ENCODE data around the gene IL2RG.

The IL2RG gene

DNA sequence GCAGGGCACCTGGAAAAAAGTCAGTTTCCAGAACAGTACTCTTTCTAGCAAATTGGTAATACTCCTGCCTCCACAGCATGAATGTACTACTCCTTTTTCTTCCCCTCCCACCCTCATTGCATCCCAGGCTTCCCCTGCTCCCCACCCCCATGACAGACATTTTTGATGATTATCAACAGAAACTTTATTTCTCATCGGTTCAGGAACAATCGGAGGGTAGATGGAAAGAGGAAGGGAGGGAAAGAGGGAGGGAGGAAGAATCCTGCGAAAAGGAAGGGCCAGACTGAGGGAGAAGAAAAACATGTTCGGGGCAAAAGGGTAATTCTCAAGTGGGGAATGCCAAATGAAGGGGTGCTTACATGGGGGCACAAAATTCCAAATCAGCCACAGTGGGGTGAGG, 4.1 kb downstream of the IL2RG start:
- no peak for DNase-seq

DNA sequence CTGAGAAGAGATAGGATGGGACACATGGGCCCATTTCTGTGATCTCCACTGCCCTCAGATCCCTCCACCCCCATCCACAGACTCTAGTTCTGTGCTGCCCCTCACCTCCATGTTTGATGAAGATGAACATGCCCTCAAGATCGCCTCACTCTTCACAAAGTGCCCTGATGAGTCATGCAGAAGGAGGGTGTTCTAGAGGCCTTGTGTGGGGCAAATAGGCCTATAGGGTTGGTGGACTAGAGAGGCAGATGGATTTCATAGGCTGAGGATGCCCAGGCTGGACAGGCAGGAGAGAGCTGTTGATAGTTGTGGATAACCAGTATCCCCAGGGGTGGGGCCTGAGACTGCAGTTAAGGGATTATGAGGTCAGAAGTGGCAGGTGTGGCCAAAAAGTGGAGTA, 5.0 kb downstream of the IL2RG start, which contains the start of gene CXorf65:
Gene CXorf65, minus strand, starts transcription at position 314 of the 400 bp plus-strand sequence. Its CDS starts 184 bp downstream, at position 130.
- DNase-seq, result no peak

DNA sequence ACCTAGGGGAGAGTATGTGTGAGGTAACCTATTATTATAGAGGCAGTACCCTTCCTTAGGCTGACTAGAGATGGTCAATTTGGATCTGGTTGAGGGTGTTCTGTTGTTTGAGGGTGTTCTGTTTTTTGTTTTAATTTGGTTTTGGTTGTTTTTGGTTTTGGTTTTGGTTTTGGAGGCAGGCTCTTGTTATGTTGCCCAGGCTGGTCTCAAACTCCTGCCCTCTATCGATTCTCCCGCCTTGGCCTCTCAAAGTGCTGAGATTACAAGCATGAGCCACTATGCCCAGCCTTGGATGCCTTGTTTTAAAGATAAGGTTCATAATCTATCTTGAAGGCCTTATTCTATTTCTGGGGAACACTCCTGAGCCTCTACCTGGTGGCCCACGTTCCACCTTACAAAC, 5.7 kb downstream of the IL2RG start:
- no peak for DNase-seq

DNA sequence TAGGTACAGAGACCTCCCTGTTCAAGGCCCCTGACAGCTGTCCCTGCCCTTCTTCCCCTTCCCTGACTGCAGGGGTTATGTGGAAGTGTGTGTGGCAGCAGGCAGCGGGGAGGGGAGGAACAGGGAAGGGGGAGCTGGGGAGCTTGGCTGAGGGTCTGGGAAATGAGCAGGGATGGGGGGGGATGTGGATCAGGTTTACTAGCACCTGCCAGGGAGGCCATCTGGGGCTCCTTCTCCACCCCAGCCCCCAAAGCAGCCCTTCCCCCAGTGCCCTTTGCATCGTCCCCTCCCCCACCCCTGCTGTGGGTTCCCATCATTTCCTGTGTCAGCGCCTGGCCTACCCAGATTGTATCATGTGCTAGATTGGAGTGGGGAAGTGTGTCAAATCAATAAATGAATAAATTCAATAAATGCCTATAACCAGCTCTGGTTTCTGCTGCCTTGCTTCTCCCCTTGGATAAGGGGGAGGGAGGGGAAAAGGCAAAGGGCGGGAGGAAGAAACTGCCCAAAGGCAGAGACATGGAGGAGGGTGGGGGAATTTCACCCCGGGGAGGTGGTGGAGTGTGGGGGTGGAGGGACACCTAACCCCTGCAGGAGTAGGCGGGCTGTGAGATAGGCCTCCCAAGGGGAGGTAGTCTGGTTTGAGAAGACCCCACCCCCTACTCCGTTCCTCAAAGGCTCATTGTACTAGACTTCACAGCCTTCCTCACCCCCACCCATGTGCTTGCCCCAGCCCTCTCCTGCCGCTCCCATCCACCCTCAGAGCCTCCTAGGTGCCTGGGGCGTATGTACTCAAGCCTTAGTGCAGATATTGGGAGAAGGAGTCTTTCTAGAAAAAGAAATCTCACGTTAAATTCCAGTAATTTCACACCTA, 8.0 kb downstream of the IL2RG start:
- DNase-seq, result peak; percentile 11

DNA sequence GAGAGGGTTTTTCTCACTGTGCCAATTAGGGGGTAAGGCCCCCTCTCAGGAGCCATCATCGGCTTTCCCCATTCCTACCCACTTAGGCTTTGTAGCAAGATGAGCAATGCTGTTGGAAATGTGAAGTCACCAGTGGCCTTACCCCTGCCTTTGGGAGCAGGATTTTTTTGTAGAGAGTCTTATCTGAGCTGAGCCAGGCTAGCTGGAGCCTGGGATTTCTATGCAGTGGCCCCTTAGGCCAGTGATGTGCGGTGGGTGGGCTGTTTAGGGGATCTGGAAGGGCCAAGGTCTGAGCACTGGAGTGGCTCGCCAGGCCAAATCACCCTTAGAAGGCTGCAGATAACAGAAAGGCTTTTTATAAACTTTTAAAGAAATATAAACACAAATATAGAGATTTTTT, 9.1 kb downstream of the IL2RG start:
- DNase-seq, result no peak

DNA sequence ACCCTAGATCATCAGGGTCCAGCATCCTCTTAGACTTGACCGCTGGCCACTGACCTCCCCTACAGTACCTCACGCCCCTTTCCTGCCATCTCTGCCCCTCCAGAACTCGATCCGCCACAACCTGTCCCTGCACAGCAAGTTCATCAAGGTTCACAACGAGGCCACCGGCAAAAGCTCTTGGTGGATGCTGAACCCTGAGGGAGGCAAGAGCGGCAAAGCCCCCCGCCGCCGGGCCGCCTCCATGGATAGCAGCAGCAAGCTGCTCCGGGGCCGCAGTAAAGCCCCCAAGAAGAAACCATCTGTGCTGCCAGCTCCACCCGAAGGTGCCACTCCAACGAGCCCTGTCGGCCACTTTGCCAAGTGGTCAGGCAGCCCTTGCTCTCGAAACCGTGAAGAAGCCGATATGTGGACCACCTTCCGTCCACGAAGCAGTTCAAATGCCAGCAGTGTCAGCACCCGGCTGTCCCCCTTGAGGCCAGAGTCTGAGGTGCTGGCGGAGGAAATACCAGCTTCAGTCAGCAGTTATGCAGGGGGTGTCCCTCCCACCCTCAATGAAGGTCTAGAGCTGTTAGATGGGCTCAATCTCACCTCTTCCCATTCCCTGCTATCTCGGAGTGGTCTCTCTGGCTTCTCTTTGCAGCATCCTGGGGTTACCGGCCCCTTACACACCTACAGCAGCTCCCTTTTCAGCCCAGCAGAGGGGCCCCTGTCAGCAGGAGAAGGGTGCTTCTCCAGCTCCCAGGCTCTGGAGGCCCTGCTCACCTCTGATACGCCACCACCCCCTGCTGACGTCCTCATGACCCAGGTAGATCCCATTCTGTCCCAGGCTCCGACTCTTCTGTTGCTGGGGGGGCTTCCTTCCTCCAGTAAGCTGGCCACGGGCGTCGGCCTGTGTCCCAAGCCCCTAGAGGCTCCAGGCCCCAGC, 10.5 kb downstream of the IL2RG start:
- DNase-seq, result no peak

DNA sequence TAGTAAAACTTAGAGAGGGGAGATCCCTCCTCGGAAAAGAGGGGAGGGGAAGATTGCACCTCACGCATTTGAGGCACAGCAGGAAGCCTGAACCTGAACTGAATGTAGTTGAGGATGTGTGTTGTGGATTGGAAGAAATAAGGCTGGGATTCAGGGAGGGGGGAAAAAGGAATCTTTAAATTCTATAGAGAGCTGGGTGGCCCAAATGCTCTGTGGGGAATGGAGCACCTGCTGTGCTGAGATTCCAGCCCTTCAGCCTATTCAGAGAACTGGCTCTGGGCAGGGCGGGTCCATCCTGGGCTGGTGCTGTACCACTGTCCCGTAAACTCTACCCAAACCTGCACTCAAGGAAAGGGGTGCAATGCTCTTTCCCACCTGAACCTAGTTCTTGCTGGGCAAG, 11.6 kb downstream of the IL2RG start:
- DNase-seq, result no peak

DNA sequence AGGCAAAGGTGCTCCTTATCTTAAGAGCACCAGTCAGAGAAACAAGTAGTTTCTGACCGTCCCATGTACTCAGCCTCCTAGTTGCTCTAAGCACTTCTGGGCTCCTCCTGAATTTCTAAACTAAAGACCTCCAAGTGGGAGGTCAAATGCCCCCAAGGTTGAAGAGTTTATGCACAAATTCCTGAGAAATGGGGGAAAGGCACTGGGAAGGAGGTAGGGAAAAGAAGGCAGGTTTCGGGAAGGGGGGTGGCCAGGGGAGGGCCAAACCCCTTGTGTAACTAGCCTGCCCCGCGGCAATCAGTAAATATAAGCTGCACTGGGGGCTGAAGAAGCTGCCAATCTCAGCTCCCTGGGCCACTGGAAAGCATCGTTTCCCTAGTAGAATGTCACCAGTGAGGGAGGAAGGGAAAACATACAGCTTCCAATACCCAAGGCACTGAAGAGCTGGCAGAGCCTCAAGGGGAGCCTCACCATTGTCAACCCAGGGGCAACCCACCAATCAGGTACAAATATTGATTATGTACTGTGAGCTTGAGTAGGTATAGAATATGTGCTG, 12.3 kb downstream of the IL2RG start:
- no peak for DNase-seq

DNA sequence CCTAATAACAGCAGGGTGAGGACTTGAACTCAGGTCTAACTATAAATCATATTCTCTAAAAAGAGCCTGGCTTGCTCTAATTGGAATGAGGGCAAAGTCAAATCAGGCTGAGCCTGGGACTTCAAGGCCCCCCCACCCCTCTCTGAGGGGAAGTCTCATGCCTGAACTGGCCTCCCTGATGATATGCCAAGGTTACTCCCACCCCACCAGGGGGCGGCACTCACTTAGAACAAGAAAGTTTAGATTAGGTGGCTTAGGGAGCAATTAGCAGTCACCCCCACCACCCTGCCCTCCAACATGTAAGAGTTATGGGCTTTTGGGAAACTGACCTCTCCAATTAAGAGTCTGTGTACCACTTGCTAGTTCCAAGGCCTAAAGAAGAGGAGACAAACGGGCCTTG, 13.1 kb downstream of the IL2RG start:
- DNase-seq, result peak; percentile 27

DNA sequence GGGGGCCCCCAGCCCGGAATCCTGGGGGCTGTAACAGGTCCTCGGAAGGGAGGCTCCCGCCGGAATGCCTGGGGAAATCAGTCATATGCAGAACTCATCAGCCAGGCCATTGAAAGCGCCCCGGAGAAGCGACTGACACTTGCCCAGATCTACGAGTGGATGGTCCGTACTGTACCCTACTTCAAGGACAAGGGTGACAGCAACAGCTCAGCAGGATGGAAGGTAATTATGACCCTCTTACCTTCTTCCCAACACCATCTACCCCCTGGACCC, 14.7 kb downstream of the IL2RG start:
- no peak for DNase-seq

DNA sequence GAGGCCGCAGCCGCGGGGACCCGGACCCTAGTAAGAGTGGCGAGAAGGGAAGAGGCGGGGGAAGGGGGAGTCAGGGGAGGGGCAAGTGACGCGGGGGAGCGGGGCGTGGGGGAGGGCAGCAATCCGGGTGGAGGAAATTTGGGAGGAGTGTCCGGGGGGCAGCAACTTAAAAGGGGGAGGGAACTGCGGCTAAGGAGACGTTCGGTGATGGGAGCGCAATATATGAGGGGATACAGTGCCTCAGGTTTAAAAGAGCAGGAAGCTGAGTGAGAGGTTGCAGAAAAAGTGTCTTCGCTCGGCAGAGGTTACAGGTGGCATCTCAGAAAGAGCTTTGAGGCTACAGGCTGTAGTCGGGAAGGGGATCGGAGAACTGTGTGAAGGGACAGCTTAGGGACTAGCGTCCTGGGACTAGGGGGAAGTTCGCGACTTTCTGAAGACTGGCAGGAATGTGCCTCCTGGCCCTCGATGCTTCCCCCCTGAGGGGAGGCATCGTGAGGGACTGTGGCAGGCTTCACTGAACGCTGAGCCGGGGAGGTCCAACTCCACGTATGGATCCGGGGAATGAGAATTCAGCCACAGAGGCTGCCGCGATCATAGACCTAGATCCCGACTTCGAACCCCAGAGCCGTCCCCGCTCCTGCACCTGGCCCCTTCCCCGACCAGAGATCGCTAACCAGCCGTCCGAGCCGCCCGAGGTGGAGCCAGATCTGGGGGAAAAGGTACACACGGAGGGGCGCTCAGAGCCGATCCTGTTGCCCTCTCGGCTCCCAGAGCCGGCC, 15.2 kb downstream of the IL2RG start:
- peak; percentile 49 for DNase-seq

DNA sequence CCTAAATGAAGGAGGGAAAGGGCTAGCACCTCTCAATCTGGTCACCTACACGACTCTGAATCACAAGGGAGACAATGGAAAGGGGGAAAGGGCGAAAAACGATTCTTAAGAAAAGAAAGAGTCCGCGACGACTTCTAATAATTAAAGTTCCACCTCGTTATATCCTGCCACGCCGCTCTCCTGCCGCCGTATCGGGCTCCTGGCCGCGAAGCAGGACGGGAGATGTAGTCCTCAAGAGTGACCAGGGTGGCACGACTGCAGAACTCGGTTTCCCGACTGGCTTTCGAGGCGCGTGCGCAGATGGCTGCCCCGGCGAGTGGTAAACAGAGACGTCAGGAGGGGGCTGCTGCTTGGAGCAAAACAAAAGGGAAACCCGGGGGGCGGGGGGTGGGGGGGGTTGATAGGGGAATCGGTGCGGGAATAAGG, 15.8 kb downstream of the IL2RG start, which contains the start of gene FOXO4:
Gene FOXO4, plus strand, starts transcription at position 297 of the 426 bp plus-strand sequence. CDS start 678 bp downstream, outside the sequence.
- peak; percentile 80 for DNase-seq

DNA sequence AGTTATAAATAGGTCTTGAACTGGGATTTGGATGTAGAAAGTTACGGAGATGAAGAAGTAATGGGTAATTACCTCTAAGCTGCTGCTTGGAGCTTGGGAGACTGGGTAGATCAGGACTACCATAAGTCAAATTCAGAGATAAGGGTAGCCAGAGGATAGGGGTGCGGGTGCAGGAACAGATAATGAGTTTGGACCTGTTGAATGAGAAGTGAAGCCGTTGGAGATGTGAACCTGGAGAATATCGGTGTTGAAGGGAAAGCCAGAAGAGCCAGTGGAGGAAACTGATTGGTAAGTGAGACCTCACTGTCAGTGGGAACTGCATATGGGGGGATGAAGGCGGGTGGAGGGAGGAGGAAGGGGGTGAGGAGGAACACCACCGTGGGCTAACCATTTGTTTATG, 16.3 kb downstream of the IL2RG start:
- no peak for DNase-seq

DNA sequence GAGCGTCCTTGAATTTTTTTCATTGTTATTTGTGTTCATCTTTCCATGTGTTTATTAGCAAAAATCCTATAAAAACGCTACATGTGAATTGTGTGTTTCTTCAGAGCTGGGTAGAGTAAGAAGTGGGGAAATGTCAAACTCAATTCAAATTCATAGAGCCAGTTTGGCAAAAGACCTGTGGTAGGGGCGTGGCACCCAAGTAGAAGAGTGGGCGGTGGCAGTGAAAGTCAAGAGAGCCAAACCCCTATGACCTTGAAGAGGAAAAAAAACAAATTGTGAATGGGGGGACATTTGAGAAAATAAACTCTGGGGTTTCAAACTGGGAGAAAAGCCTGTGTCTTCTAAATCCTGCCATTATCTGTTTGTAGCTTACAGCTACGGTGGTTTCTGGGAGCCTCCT, 20.1 kb downstream of the IL2RG start:
- no peak for DNase-seq

DNA sequence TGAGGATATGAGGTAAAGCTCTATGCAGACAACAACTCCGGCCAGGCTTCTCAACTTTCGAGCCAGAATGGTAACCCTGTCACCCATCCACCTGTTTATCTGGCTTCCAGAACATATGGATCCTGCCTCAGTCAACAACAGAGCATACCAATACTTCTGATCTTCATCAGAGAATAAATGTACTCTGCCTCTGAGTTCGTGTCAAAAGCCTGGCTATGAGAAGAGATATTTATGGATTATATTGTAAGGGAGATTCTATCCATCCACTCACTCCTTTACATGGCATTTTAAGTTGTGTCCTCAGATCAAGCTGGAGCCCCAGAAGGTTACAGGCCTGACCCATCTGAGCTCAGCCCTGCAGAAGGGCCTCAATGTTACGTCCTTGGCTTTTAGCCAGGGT, 25.5 kb downstream of the IL2RG start:
- DNase-seq, result no peak

DNA sequence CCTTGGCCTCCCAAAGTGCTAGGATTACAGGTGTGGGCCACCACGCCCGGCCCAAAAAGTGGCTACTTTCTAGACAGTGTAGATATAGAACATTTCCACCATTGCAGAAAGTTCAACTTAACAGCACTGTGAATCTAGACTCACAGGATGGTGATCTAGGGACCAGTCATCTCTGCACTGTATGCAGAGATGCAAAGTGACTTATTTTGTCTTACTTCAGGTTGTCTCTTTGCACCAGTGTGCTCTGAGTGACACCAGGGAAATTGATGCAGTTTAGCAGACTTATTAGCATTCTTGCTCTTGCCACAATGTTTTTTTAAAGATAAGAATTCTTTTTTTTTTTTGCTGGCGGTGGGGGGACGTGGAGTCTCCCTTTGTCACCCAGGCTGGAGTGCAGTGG, 28.6 kb downstream of the IL2RG start:
- DNase-seq, result no peak

DNA sequence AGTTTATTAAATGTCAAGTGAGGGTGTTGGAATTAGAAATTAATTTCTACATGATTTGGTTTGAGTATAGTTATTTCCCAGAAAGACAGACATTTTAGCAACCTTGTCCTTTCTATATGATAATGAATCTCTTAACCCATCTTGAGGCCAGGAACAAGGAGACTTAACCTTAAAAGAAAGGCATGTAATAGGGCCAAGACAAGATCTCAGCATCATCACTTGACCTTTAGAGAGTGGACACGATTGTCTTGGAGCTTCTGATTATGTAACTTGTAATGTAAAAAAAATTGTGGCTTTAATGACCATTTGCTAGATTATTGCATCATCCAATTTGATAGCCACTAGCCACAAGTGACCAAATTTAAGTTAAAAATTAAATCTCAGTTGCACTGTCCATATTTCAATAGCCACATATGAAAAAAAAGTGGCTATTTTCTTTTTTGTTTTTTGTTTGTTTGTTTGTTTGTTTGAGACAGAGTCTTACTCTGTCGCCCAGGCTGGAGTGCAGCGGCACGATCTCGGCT, 29.2 kb downstream of the IL2RG start:
- no peak for DNase-seq

DNA sequence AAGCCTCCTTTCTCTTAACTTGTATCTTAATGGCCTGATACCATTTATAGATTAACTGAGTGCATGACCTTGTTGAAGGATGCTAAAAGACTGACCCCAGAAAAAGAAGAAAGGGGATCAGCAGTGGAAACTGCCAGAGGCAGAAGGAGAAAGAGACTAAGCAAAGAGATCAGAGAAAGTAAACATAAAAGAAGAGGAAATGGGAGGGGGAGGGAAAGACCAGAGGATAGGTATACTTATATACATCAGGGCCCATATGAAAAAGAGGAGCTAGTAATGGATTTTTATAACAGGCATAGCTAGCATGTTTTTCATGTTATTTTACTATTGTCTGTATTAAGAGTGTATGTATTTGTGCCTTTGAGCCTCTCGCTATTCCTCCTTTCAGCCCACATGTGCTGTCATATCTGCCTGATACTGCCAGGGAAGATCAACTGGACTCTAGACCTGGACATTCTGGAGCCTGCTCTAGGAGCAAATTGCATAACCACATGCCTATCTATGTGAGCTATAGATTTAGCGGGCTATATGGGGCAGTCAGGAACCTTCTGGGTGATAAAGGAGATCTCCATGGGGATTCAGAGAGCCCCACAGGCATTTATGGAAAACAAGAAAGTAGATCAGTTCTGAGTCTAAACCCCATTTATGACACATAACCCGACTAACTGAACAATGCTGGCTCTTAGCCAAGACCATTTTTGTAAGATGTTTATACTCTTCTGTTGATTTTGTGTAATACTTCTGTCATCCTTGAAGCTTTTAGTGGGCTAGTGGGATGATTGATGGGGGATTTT, 29.9 kb downstream of the IL2RG start:
- DNase-seq, result peak; percentile 15

DNA sequence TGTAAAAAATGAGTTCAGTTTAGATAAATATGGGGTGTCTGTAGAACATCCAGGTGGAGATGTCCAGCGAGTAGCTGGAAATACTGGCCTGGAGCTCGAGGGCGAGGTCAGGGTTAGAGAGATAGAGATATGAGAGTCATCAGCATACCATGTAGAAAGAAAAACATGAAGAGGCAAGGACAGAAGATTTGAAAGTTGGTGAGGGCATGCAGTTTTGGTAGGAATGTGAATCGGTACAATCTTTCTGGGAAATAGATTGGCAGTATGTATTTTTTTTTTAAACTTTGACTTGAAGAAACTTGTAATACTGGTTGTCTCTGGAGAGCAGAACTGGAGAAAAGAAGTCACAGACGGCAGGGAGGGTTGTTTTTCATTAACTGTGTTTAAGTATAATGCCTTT, 40.8 kb downstream of the IL2RG start:
- no peak for DNase-seq

DNA sequence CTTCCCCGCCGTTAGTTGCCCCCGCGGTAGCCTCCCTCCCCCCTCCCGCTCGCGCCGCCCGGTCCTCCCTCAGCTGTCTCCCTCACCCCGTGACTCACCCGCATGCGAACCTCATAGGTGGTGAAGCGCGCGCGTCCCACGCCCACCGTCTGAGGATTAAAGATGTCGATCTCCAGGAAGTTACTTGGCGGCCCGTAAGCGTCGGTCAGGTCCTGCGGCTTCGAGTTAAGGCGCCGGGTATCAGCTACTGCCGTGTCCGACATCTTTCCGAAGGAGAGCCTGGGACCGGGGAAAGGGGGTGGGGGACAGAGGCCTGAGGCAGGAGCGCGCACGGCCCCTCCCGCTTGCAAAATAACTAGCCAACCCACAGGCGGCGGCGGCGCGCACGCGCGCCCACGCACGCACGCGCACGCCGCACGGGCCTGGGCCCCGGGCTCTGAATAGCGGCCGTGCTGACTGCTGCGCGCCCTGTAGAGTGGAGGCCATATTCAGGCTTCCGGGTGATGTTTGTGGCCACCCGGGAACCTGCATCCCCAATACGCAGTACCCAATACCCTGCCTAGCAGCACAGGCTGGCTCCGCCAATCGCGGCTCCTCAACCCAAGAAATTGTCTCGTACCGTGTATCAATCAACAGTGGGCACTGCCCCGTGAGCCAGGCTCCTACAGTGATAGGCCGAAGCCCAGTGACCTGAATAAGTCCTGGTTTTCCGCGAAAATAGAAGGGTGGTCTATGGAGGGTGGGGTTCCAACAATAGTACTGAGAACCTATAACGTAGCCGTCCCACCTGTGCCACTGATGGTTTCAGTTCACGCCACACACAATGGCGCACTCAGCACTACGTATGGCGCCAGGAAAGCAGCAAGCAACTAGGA, 43.1 kb downstream of the IL2RG start, which contains the start of gene SNX12:
Gene SNX12, minus strand, starts transcription at position 291 of the 875 bp plus-strand sequence. Its CDS starts 28 bp downstream, at position 263.
- DNase-seq, result peak; percentile 94

DNA sequence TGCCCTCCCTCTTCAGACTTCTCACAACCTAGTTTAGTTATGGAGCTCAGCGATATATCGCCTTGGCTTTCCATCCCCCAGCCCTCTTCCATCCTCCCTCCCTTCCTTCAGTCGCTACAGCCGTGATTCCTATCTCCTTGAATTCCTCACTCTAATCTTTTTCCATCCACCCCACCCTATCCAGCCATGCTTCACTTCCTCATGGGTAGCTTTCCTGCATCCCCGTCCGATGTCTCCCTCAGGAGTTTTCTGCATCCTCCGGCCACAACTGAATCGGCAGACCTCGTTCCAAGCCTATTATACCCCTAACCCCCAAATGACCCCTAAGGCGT, 43.7 kb downstream of the IL2RG start:
- no peak for DNase-seq

Data from fibroblast of skin of right quadriceps (primary cell).